Activated naive CD4-positive, alpha-beta T cell treated with anti-CD3 and anti-CD28 coated beads, Interleukin-2, amount 50 U/mL, for 16 hours (primary cell): ENCODE results near the gene GOT1.

Experiments used
- DNase-seq: peaks from one replicate; pipeline ENCODE4 v3.0.0-alpha.2; 2020

Gene GOT1

GRCh38 chr10:99394761-99395386 is 35.5 kb downstream of the GOT1 start:
- DNase-seq, result no peak

GRCh38 chr10:99394256-99394655 is 36.2 kb downstream of the GOT1 start:
- DNase-seq, result no peak

GRCh38 chr10:99393683-99394082 is 36.7 kb downstream of the GOT1 start:
- DNase-seq, result no peak

GRCh38 chr10:99393036-99393435 is 37.4 kb downstream of the GOT1 start:
- no peak for DNase-seq

GRCh38 chr10:99391346-99391745 is 39.1 kb downstream of the GOT1 start:
- DNase-seq, result no peak

- DNase-seq, result no peak
Measured at GRCh38 chr10:99389729-99390480, 40.5 kb downstream of the GOT1 start.

- DNase-seq, result no peak
Measured at GRCh38 chr10:99387541-99387940, 42.9 kb downstream of the GOT1 start.

GRCh38 chr10:99387071-99387470 is 43.4 kb downstream of the GOT1 start:
- DNase-seq, result no peak

GRCh38 chr10:99382176-99382575 is 48.2 kb downstream of the GOT1 start:
- no peak for DNase-seq

- DNase-seq, result no peak
Measured at GRCh38 chr10:99375426-99375825, 55.0 kb downstream of the GOT1 start.

- DNase-seq, result no peak
Measured at GRCh38 chr10:99374972-99375371, 55.5 kb downstream of the GOT1 start.

GRCh38 chr10:99374526-99374925 is 55.9 kb downstream of the GOT1 start:
- no peak for DNase-seq

GRCh38 chr10:99372546-99373271 is 57.7 kb downstream of the GOT1 start:
- DNase-seq, result no peak

- DNase-seq, result no peak
Measured at GRCh38 chr10:99370993-99371392, 59.4 kb downstream of the GOT1 start.

- no peak for DNase-seq
Measured at GRCh38 chr10:99369551-99369950, 60.9 kb downstream of the GOT1 start.

GRCh38 chr10:99369126-99369525 is 61.3 kb downstream of the GOT1 start:
- DNase-seq, result no peak

GRCh38 chr10:99368646-99369045 is 61.8 kb downstream of the GOT1 start:
- no peak for DNase-seq

- DNase-seq, result no peak
Measured at GRCh38 chr10:99366666-99367065, 63.8 kb downstream of the GOT1 start.

GRCh38 chr10:99365736-99366135 is 64.7 kb downstream of the GOT1 start:
- no peak for DNase-seq

GRCh38 chr10:99365311-99365710 is 65.1 kb downstream of the GOT1 start:
- no peak for DNase-seq

GRCh38 chr10:99364125-99364524 is 66.3 kb downstream of the GOT1 start:
- no peak for DNase-seq

- DNase-seq, result no peak
Measured at GRCh38 chr10:99360934-99361333, 69.5 kb downstream of the GOT1 start.

- DNase-seq, result no peak
Measured at GRCh38 chr10:99358101-99358500, 72.3 kb downstream of the GOT1 start.

- DNase-seq, result no peak
Measured at GRCh38 chr10:99357691-99358090, 72.7 kb downstream of the GOT1 start.
